HG02884 (cell line): ENCODE measurements around the gene SLC40A1.

Experiments used
- ATAC-seq: cut with Tn5 transposase; IDR thresholded peaks from one replicate; pipeline ENCODE4 v1.9.1; 2021; ENCODE audit warnings: mild to moderate bottlenecking, moderate library complexity; ENCODE audit not compliant: unreplicated experiment

SLC40A1 gene

DNA sequence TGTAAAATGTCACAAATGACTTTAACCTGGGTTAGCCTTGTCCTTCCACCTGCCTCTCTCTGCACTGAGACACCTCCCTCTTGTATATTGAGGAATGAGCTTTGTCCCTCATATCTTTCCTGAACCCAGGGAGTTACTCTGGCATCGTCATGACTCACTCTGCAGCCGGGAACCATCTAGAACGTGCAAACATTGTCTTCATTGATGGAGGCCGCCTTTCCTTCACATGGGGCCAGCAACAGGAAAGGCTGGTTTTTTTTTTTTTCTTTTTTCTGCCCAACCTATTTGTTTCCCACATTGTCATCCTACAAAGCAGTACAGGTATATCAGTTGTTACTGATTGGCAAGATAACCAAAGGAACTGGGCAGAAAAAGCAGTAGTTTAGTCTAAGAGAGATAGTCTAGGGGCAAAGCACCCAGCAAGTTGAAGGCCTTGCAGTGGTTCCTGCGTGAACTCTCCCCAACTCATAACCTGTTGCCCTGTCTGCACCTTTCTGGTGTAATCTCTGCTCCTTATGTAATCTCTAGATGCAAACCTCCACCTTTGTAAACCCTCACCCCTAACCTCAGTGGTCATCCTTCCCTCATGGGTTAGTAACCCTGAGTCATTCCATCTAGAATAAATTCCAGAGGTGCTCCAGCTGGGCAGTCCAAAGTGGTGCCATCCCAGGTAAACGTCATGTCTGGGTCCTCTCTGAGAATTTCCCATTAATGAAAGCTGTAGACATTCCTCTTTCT, 38.3 kb downstream of the SLC40A1 start:
- ATAC-seq: no peak

DNA sequence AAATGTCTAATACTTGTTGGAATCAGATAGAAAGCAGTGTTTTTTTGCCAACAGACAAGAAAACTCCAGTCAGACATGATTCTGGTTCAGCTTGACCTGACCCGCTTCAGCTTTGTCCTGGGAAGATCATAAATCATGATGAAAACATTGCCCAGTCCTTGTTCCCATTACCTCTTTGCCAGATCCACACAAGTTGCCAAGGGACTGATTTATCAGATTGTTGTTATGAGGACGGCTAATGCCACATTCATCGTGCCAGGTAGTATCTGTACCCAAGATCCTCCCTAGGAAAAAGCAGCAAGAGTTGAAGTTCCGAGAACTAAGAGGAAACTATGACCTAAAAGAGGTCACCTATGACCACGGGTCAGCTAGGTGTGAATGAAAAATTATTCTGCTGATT, 39.0 kb downstream of the SLC40A1 start:
- ATAC-seq: no peak

GRCh38 chr2:189540551-189540950, 40.0 kb downstream of the SLC40A1 start:
- ATAC-seq: no peak

DNA sequence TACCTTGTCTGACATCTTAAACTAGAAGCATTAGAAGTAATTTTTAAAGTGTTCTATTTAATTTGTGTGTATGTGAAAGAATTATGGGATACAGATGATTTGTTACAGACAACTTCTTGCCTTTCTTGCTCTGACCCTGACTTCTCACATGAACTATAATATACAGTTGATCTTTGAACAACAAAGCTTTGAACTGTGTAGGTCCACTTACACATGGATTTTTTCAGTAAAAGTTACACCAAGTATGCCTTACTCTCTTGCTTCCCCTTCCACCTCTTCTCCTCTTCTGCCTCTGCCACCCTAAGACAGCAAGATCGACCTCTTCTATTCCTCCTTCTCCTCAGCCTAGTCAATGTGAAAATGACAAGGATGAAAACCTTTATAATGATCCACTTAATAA, 42.2 kb downstream of the SLC40A1 start:
- ATAC-seq: no peak

GRCh38 chr2:189536830-189537229, 43.8 kb downstream of the SLC40A1 start:
- ATAC-seq: no peak

- no peak for ATAC-seq
Observed at GRCh38 chr2:189534854-189535832, 45.4 kb downstream of the SLC40A1 start.

DNA sequence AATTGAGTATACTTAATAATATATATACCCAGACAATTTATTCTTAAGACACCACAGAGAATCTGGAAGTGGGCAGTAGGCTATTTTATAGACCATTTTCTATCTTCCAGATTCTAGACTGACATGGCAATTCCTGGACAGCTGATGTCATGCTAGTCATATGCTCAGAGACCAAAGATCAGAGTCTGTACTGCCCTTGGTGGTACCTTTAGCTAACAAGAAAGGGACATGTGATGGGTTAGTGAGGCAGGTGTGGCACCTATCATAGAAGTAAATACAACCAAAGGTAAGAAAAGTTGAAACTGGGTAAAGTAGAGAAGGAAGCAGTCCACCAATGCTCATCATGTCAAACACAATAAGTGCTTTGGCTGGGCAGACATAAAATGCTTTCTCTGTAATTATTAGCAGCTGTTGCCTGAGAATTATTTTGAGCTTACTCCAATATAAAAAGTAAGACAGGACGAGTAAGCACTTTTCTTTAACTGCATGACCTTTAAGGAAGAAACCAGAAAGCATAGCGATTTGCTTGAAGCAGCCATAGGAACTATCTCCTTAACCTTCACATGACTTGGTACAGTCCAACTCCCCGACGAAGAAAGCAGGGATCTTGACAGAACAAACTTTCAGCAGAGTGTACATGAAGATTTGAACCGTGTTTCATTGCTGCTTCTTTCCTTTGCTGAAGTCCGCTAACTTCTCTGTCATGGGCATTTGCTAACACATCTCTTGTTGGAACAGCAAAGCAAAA, 47.1 kb downstream of the SLC40A1 start:
- no peak for ATAC-seq

- ATAC-seq: no peak
Observed at GRCh38 chr2:189530965-189531637, 49.5 kb downstream of the SLC40A1 start.

- no peak for ATAC-seq
Observed at GRCh38 chr2:189528617-189529016, 52.0 kb downstream of the SLC40A1 start.

GRCh38 chr2:189527812-189528592, 52.6 kb downstream of the SLC40A1 start:
- ATAC-seq: no peak

DNA sequence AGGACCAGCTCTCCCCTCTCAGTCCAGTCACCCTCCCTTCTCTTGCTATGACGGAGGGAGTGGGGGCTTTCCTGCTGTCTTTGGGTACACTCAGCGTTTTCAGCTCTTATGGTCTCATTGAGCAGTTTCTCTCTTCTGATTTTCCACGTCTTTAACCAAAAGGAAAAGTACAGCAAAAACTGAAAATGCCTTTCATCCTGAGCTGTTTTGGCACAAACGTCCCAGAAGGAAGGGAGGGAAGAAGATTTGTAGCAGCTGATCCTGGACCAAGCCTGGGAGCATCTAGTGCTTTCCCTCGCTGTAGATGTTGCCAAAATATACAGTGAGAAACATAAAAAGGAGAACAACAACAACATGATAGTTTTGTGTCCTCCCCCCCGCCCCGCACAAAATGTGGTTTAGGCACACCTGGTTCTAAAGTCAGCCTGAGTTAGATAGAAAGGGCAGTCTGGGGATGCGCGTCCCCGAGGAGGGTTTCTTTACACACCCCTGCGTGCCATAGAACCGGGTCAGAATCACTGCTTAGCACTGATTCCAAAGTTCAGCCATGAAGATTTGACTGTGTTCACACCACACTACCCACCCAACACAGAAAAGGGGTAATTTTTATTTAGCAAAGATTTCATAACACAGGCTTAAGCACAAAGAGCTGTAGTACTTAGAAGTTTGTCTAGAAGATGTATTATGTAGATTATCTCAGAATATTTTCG, 53.4 kb downstream of the SLC40A1 start:
- no peak for ATAC-seq

- no peak for ATAC-seq
Observed at GRCh38 chr2:189526241-189526640, 54.3 kb downstream of the SLC40A1 start.

DNA sequence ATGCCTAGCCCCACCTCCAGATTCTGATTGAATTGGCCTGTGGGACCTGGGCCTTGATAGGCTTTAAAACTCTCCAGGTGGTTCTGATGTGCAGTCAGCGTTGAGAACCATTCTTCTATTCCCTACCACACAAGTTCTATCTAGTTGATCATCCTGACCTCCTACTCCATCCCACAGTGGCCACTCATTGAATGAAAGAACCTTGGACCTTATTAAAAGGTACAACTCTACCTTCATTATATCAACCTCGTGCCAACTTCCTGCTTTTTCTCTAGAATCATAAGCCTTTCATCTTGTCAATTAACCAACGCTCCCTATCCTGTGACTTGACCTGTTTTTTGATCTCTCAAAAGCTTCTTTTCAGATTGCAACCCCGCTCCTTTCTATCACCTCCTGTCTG, 55.8 kb downstream of the SLC40A1 start:
- ATAC-seq: no peak

DNA sequence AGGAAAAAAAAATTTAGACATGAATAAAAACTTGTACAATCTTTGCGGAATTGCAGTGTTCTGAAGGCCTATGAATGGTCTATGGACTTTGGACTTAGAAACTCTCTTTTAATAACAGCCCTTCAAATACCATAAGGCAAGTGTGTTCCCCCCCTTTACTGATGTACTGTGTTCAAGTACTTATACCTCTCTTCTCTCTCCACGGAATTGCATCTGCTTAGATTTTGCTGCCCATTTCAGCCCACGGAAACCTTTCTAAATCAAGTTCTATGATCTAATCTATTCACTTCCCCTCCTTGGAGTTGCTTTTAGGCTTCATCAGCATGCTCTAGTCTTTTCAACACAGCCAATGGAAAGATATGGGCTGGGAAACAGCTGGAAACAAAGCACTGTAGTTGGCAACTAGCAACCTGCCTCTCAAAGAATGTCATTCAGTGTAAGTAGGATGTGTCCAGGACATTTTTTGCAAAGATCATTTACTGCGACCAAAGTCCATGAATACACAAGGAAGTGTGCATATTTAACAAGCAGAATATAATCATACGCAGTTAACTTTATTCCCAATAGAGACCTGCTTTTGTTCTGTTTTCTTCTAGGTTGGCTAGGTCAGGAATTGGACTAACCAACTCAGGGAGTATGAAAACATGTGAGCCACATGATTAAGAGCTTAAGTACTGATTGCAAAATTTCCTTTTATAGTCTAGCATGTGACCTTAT, 58.0 kb downstream of the SLC40A1 start:
- ATAC-seq: no peak

DNA sequence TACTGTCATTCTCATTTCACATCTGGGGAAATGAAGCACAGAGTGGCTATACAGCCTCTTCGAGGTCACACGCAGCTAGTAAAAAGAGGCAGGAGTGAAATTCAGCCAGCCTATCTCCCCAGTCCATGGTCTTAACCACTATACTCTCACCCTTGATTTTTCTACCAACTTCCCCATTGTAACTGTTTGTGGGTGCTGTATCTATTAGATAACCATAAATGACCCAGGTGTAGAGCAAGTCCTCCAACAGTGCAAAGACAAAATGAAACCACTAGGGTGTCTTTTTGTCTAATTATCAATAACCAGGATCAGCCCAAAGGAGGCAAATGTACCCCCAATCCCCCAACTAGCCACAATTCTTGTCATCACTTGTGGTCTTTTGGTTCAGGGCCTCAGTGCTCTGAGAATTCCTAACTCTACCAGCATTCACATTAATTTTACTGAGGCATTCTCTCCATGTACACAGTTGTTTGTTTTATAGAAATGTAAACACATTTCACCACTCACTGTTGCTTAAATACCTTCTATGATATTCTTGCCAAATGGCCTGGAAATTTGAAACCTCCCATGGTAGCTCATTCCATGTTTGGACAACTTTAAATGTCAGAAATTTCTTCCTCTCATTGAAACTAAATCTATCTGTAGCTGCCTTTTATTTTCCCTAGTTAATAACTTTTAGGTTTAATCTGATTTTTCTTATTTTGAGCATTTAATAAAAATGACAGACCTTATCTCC, 58.7 kb downstream of the SLC40A1 start:
- no peak for ATAC-seq

- ATAC-seq: no peak
Observed at GRCh38 chr2:189519631-189520387, 60.8 kb downstream of the SLC40A1 start.

DNA sequence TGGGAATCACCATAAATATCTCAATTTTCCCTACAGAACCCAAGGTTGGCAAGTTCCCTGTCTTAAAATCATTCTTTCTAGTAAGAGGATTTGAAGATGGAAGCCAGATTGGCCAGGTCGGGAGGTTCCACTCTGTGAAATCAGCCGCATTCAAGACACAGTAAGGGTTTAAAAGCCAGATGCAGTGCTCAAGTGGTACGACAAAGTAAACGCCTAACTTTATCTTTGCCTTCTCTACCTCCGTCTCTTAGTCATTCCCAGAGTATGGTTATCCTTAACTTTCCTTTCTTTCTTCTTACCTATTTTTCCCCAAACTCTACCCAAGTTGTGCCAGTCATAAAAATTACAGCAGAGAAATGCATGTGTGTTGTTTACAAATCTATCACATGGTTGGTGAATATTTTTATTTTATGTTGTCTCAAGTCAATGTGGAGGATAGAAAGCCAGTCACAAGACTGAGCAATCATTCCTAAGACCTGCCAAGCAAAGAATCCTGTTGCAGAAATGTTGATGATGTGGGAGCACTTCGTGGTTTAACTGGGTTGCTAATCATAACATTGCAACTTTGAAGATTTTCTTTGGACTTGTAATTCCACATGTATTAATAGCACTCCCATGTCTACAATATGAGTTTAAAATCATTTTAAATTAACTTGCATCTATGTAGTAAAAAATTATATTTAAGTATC, 62.6 kb downstream of the SLC40A1 start:
- no peak for ATAC-seq
